ENCODE measurements around the gene PCAT6. TPM values are rescaled to one million over a fixed set of nuclear protein-coding genes. Genes with fewer than 3 reads are reported as not detected.

The PCAT6 gene
- total and polyA plus RNA-seq, 2 donors (not counting 3 experiments of a cell fraction or from before 2014, with no cell fraction given) = 1.7 to 2.4 TPM

GRCh38 chr1:202815120-202815519 lies 4.4 kb downstream of the PCAT6 start:
- dilution Hi-C loops (cut with MboI; ENCODE audit: extremely low pct_ligation_motif_present, low sequenced_read_pairs) = no loop called here
- H3K4me2 ChIP-seq (ENCODE audit: insufficient read depth, low read length) = no peak overlapping the region
- H2AFZ ChIP-seq (ENCODE audit: low read depth, low read length) = no peak overlapping the region
- ChIA-PET CTCF (interaction anchor here (1.2 kb wide), 1 partner anchor 153 kb away, joined by 3 read pairs; no protein-coding TSS in a partner anchor), POLR2A (no interaction called here)
- H3K79me2 ChIP-seq (ENCODE audit: control insufficient read depth, insufficient read depth, low read length) = no peaks in the 10 kb centered on the region
- no peak overlapping the region for H3K27ac ChIP-seq (ENCODE audit: insufficient read depth, low read depth, low read length)
- no peak for FAIRE-seq
- H3K4me1 ChIP-seq (ENCODE audit: control insufficient read depth, extremely low read depth, insufficient read depth, low read length) = peaks cover 7% of the 10 kb centered on the region
- H3K9me1 ChIP-seq (replicated peaks; ENCODE audit: control insufficient read depth, extremely low read depth, insufficient read depth, low read length) = no peaks in the 10 kb centered on the region
- no peaks in the 10 kb centered on the region for H3K36me3 ChIP-seq (ENCODE audit: control insufficient read depth in 2 of 2, extremely low read depth in 1 of 2, insufficient read depth in 2 of 2, low read length in 2 of 2)
- no TSS peak for BruUV-seq (replicated peaks)
- H4K20me1 ChIP-seq (replicated peaks; ENCODE audit: control insufficient read depth, extremely low read depth, insufficient read depth, low read length) = no peaks in the 10 kb centered on the region
- H3K27me3 ChIP-seq (ENCODE audit: control insufficient read depth in 2 of 2, insufficient read depth in 2 of 2, low read length in 2 of 2) = peaks cover 12% of the 10 kb centered on the region in 2 experiments
- no peak overlapping the region for H3K9ac ChIP-seq (replicated peaks; ENCODE audit: extremely low read depth, insufficient read depth, low read length)
- DNase-seq (ENCODE audit: low read depth, low spot score) = no peak
- H3K9me3 ChIP-seq (replicated peaks; ENCODE audit: control insufficient read depth, insufficient read depth, low read length) = no peaks in the 10 kb centered on the region
- TF ChIP-seq EZH2 (IDR thresholded peaks at IDR 0.05; ENCODE audit: borderline replicate concordance, low read depth, low read length, severe bottlenecking) (no peak), CTCF (IDR thresholded peaks at IDR 0.05; ENCODE audit: extremely low read depth in 1 of 2, insufficient read depth in 1 of 2, low read depth in 1 of 2, low read length in 2 of 2) (no peak)
- no peak overlapping the region for H3K4me3 ChIP-seq (replicated peaks in 1 of 3; ENCODE audit: insufficient read depth in 1 of 3, low read depth in 1 of 3, low read length in 3 of 3)
- intact Hi-C loops (cut with micrococcal nuclease) = no loop called here

GRCh38 chr1:202818819-202819218 lies 8.1 kb downstream of the PCAT6 start:
- ChIA-PET CTCF (interaction anchor here (1.4 kb wide), 1 partner anchor 18 kb away, joined by 3 read pairs; no protein-coding TSS in a partner anchor), POLR2A (no interaction called here)
- TF ChIP-seq GATA2 (IDR thresholded peaks at IDR 0.05; ENCODE audit: insufficient read depth, insufficient read length, low read depth, low read length) (no peak), MYC (IDR thresholded peaks at IDR 0.05; ENCODE audit: low read depth, low read length) (no peak), POLR2A (IDR thresholded peaks at IDR 0.05; ENCODE audit: low read depth, low read length) (no peak), CTCF (IDR thresholded peaks at IDR 0.05; ENCODE audit: extremely low read depth in 1 of 2, insufficient read depth in 1 of 2, low read depth in 1 of 2, low read length in 2 of 2) (no peak), EZH2 (IDR thresholded peaks at IDR 0.05; ENCODE audit: borderline replicate concordance, low read depth, low read length, severe bottlenecking) (no peak), MAX (IDR thresholded peaks at IDR 0.05; ENCODE audit: insufficient read depth, insufficient read length) (no peak), FOS (IDR thresholded peaks at IDR 0.05; ENCODE audit: borderline replicate concordance, insufficient read depth, low read length) (no peak), JUN (IDR thresholded peaks at IDR 0.05; ENCODE audit: borderline replicate concordance, insufficient read depth, insufficient read length, low read depth) (no peak), POLR2AphosphoS5 (IDR thresholded peaks at IDR 0.05; ENCODE audit: insufficient read depth, low read depth, low read length) (no peak)
- H3K36me3 ChIP-seq (ENCODE audit: control insufficient read depth in 2 of 2, extremely low read depth in 1 of 2, insufficient read depth in 2 of 2, low read length in 2 of 2) = no peaks in the 10 kb centered on the region
- DNase-seq (ENCODE audit: low read depth, low spot score) (no peak), FAIRE-seq (no peak)
- no peaks in the 10 kb centered on the region for H3K79me2 ChIP-seq (ENCODE audit: control insufficient read depth, insufficient read depth, low read length)
- no TSS peak for BruUV-seq (replicated peaks)
- no peaks in the 10 kb centered on the region for H3K9me3 ChIP-seq (replicated peaks; ENCODE audit: control insufficient read depth, insufficient read depth, low read length)
- H3K4me1 ChIP-seq (ENCODE audit: control insufficient read depth, extremely low read depth, insufficient read depth, low read length) = no peaks in the 10 kb centered on the region
- H3K4me3 ChIP-seq (replicated peaks in 1 of 3; ENCODE audit: insufficient read depth in 1 of 3, low read depth in 1 of 3, low read length in 3 of 3) = no peak overlapping the region
- H3K27me3 ChIP-seq (ENCODE audit: control insufficient read depth in 2 of 2, insufficient read depth in 2 of 2, low read length in 2 of 2) = peaks cover 5 to 8% of the 10 kb centered on the region in 2 experiments
- no peak overlapping the region for H3K4me2 ChIP-seq (ENCODE audit: insufficient read depth, low read length)
- H2AFZ ChIP-seq (ENCODE audit: low read depth, low read length) = no peak overlapping the region
- intact Hi-C loops (cut with micrococcal nuclease) = no loop called here
- no peaks in the 10 kb centered on the region for H4K20me1 ChIP-seq (replicated peaks; ENCODE audit: control insufficient read depth, extremely low read depth, insufficient read depth, low read length)
- dilution Hi-C loops (cut with MboI; ENCODE audit: extremely low pct_ligation_motif_present, low sequenced_read_pairs) = no loop called here
- H3K27ac ChIP-seq (ENCODE audit: insufficient read depth, low read depth, low read length) = no peak overlapping the region
- H3K9ac ChIP-seq (replicated peaks; ENCODE audit: extremely low read depth, insufficient read depth, low read length) = no peak overlapping the region
- H3K9me1 ChIP-seq (replicated peaks; ENCODE audit: control insufficient read depth, extremely low read depth, insufficient read depth, low read length) = no peaks in the 10 kb centered on the region
